NCI-H2107 treated with DMSO at 0.1 percent for 48 hours (cell line): ENCODE data around the gene UNCX.
"Not testable (repeated sequence)": the region's sequence is repeated elsewhere in the genome, so short reads cannot be mapped to it uniquely, and the experiment has no call there.

Source experiments
- DNase-seq: peaks from one replicate; lab custom pipeline; 2025; ENCODE audit not compliant: unreplicated experiment; lab: John Stamatoyannopoulos, UW

UNCX gene

GRCh38 chr7:1274121-1274875 is 41.6 kb downstream of the UNCX start:
- DNase-seq: no peak

DNA sequence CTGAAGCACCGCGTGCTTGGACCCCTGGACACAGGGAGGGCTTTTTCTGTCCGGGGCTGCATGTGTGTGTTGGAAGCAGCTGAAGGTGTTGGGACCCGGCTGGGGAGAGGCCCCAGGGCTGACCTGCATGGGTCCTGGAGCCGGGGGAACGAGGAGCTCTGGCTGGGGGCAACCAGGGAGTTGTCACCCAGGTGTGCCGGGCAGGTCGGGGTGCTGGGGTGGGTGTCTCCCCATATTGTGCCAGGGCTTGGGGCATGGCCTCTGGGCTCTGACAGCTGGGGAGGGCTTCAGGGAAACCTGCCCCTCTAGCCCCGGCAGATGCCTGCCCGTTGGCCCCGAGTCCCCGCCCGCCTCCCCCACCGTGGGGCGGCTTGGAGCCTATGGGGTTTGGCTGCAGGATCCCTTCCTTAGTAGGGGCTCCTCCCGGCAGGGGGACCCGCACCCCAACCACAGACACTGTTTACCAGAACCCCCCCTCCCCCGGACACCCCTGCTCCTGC is 42.3 kb downstream of the UNCX start:
- DNase-seq: no peak

DNA sequence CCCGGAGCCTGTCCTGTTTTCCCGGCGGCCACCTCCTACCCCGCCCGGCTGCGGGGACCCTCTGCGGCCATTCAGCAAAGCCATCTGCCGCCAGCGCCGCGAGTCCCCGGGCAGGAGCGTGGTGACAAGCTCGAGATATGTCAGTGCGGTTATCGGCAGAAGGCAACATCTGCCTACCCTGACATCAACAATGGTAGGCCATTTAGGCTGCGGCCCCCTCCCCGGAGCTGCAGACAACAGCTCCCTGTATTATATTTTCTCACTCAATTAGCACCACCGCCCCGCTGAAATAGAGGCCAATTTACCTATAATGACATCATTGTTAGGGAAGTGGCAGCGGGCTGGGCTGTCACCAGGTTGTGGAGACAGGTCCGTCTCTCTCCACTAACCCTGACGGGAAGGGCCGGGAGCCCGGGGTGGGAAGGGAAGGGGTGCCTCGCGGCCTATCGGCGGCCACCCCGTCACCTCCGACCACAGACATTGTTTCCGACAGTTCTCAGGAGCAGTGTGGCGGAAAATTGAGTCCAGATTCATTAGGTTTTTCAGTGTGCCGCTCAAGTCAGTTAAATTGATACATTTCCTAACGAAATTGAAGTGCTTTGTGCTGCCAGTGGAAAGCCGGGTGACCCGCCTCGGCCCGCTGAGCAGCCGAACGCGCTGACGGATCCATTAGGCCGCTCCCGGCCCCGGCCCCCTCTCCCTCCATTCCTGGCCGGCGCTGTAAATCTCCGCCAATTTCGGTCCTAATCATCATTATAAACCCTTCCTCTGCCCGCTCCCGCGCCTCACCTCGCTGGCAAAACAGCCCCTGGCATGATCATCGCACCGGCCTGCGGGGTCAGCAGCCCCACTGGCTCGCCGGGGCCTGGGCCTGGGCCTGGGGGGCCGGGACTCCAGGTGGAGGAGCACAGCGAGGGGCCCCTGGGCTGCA is 43.0 kb downstream of the UNCX start:
- DNase-seq: peak; percentile 62

DNA sequence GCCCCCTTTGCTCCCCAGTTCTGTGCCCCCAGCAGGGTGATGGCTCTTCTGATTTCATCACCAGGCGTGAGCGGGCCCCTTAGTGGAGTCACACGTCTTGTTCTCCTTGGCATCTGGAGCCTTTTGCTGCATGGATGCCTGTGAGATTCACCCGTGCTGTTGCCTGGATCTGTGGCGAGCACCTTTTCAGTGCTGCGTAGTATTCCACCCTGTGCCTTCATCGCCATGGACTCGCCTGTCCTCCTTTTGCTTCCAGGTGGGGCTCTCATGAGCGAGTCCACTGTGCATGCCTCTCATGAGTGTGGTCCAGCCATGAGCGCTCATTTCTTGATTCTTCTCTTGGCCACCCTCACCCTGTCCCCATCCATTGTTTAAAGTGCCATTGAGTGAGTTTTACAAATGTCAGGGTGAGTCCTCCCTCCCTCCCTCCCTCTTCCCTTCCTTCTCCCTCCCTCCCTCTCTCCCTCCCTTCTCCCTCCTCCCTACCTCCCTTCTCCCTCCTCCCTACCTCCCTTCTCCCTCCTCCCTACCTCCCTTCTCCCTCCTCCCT is 44.0 kb downstream of the UNCX start:
- DNase-seq: no peak

DNA sequence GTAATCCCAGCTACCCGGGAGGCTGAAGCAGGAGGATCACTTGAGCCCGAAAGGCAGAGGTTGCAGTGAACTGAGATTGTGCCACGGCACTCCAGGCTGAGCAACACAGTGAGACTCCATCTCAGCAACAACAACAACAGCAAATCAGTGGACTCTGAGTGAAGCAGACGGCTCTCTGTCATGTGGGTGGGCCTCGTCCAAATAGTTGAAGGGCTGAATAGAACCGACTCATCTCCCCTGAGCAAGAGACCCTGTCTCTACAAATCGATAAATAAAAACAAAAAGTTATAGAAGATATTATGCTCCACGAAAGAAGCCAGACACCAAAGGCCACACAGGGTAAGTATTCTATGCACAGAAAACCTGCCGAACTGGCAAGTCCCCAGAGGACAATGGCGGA is 45.9 kb downstream of the UNCX start:
- no peak for DNase-seq

DNA sequence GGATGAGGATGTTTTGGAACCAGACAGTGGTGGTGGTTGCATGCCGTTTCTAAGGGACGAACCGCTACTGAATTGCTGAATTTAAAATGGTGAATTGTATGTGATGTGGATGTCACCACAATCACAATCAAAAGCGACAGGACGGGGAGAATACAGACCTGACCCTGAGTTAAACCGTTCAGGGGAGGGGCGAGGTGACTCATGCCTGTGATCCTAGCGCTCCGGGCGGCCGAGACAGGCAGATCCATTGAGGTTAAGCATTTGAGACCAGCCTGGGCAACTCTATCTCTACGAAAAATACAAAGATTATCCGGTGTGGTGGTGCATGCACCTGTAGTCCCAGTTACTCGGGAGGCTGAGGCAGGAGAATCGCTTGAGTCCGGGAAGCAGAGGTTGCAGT is 46.4 kb downstream of the UNCX start:
- DNase-seq: no peak

DNA sequence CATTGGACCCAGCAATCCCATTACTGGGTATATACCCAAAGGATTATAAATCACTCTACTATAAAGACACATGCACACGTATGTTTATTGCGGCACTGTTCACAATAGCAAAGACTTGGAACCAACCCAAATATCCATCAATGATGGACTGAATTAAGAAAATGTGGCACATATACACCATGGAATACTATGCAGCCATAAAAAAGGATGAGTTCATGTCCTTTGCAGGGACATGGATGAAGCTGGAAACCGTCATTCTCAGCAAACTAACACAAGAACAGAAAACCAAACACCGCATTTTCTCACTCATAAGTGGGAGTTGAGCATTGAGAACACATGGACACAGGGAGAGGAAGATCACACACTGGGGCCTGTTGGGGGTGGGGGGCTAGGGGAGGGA is 47.2 kb downstream of the UNCX start:
- DNase-seq: not testable (repeated sequence)

DNA sequence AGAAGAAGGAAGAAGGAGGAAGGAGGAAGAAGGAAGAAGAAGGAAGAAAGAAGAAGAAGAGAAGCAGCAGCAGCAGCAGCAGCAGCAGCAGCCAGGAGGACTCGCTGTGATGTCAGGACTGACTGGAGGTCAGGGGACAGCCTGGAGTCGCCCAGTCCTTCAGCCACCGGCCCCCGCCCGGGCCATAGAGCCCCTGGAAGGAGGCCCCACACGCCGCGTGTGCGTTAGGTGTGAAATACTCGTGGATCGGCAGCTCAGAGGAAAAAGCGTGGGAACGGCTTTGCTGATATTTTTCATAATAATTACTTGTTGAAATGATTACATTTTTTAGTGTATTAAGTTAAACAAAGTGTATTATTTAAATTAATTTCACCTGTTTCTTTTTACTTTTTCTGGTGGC is 48.4 kb downstream of the UNCX start:
- DNase-seq: no peak

DNA sequence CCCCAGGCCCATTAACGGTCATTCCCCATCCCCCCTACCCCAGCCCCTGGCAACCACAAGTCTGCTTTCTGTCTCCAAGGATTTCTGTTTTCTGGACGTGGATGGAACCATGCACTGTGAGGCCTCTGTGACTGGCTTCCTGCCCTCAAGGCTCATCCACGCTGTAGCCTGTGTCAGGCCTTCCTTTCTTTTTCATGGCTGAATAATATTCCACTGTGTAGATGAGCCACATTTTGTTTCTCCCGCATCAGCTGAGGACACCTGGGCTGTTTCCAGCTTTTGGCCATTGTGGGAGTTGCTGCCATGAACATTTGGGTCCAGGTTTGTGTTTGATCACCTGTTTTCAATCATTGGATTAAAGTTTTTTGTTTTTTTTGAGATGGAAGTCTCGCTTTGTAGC is 50.0 kb downstream of the UNCX start:
- no peak for DNase-seq

DNA sequence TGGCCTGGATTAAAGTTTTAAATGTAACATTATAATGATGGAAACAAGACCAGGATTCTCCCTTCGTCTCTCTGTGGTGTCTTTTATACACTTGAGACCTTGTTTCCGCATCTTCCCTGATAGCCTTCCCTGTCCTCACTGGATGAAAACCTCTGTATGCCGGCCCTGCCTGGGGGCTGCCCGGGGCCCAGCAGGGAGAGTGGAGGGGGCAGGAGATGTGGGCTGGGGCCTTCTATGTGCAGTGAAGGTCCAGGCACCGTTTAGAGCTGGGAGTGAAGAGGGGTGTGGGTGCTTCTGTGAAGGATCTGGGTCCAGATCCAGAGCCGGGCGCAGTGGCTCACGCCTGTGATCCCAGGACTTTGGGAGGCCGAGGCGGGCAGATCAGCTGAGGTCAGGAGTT is 50.7 kb downstream of the UNCX start:
- no peak for DNase-seq

DNA sequence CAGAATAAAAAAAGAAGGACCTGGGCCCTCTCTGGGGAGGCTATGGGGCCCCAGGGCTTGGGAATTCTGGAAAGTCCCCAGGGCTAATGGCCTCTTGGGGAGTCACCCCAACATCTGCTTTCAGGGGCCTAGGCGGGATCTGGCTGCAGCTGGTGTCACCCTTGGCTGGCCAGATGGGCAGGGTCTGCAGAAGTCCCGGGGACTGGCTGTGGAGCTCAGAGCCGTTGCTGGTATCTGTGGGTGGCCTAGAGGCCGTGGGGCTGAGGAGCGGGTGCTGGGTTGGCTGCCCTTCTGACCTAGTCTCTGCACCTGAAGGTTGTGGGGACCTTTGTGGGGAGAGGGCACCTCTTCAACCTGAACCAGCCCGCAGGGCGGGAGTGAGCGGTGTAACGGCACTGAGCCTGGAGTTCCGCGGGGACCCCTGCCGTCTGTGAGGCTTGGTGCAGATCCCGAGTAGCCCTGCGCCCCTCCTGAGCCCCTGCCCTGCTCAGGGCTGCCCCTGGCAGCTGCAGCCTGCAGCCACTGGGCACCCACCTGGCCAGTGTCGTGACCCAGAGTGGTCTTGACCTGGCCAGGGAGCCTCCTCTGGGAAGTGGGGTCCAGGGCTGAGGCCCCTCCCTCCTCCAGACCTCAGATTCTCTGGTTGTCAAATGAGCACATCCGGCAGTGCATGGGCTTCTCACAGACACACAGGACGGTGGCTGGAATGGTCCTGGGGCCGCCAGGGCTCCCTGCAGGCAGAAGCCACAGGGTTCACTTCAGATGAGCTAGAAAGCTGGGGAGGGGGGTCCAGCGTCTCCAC is 51.5 kb downstream of the UNCX start:
- no peak for DNase-seq

GRCh38 chr7:1284743-1285458 is 52.2 kb downstream of the UNCX start:
- no peak for DNase-seq

DNA sequence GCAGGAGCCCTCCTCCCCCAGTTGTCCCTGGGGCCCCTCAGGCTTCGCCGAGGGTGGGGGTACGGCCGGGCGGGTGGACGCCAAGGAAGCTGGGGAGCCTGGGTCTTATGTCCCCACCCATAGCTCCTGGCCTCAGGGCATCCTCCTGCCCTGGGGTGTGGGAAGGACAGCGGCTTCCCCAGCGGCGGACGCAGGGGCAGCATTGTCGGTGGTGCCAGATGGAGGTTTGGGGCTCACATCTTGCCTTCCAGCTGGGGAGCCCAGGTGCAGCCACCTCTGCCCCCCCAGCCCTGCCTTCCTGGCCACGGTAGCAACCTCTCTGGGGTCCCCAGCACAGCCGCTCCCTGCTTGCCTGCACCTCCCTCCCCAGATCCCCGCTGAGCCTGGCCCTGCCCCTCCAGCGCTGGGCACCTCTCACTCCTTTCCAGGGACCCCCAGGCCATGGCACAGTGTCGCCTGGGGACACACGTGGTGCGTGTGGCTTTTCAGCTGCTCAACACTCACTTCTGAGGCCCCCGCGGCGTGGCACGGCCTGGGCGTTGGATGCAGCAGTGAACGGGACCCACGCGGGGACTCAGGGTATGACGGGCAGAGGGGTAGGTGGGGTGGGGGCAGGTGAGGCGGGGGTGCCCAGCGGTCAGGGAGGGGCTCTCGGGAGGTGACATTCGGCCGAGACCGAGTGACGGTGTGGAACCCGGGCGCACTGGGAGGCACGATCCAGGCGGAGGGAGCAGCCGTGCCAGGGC is 53.1 kb downstream of the UNCX start:
- no peak for DNase-seq
